Measurements from ENCODE around the gene SH2D3A. TPM values are rescaled to one million over a fixed set of nuclear protein-coding genes. Genes with fewer than 3 reads are reported as not detected.
A peak's percentile ranks its signal among the peaks of the same experiment; 100 is the strongest.
"Not testable (repeated sequence)": the region's sequence is repeated elsewhere in the genome, so short reads cannot be mapped to it uniquely, and the experiment has no call there.

Gene SH2D3A
- total and polyA plus RNA-seq, 2 donors: 5.5 to 11.4 TPM

GRCh38 chr19:6776045-6776444, 8.8 kb upstream of the SH2D3A start:
- H3K36me3 ChIP-seq (ENCODE audit: insufficient read depth); H3K4me3 ChIP-seq (ENCODE audit: low read depth, low read length); H3K27ac ChIP-seq (ENCODE audit: low read depth); H3K4me1 ChIP-seq (ENCODE audit: insufficient read depth); DNase-seq (ENCODE audit: extremely low spot score): not testable (repeated sequence)

- Histone ChIP-seq H3K36me3 (ENCODE audit: insufficient read depth) (no peaks in the 10 kb centered on the region), H3K4me3 (ENCODE audit: low read depth, low read length) (no peak overlapping the region), H3K27ac (ENCODE audit: low read depth) (no peak overlapping the region), H3K4me1 (ENCODE audit: insufficient read depth) (no peaks in the 10 kb centered on the region)
- no peak for DNase-seq (ENCODE audit: extremely low spot score)
- WGBS: 72% methylated on average over 11 of the region's 11 CpGs
Observed at GRCh38 chr19:6774821-6775707, 7.8 kb upstream of the SH2D3A start.

DNA sequence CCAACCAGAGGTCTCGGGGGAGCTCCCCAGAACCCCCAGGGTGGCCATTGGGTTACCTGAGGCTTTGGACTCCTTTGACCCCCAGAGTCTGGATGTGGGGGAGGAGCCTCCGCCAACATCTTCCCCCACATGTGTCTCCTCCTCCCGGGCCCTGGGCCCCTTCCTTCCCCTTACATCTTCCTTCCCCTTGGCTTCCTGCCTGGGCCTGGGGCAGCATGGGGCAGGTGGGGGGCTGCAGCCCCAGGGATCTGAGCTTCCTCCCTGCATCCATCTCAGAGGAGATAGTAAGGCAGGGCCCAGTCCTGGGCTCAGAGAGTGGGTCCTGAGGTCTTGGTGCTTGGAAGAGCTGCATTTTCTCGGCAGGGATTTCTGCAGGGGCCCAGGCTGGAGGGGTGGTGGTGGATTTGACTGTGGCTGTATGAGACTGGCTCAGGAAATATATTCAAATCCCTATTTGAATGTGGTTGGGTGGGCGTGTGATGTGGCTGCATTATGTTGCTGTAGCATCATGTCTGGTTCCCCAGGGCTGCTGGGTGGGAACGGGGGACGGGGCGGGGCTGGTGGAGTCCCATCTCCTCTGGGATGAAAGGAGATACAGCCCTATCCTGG, 6.2 kb upstream of the SH2D3A start:
- DNase-seq (ENCODE audit: extremely low spot score): no peak
- no peaks in the 10 kb centered on the region for H3K36me3 ChIP-seq (ENCODE audit: insufficient read depth)
- peak overlapping the region; percentile 39 for H3K4me3 ChIP-seq (ENCODE audit: low read depth, low read length)
- H3K4me1 ChIP-seq (ENCODE audit: insufficient read depth): no peaks in the 10 kb centered on the region
- no peak overlapping the region for H3K27ac ChIP-seq (ENCODE audit: low read depth)
- WGBS: 43% methylated on average over 8 of the region's 8 CpGs

DNA sequence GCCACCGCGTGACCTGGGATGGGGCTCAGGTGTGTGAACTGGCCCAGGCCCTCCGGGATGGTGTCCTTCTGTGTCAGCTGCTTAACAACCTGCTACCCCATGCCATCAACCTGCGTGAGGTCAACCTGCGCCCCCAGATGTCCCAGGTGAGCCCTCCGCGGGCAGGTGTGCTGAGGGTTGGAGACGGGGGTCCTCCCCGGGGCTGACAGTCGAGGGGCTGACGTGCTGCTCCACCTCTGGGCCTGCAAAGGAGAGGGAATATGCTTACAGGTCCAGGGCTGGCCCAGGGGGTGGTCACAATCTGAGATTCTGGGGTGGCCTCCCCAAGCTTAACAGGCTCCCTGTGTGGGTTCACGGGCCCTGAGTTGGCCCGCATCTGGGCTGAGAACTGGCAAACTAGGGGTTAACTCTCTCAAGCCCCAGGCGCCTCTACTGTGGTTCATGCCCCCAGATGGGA, 5.7 kb upstream of the SH2D3A start:
- no peaks in the 10 kb centered on the region for H3K4me1 ChIP-seq (ENCODE audit: insufficient read depth)
- no peaks in the 10 kb centered on the region for H3K36me3 ChIP-seq (ENCODE audit: insufficient read depth)
- peak overlapping the region; percentile 39 for H3K4me3 ChIP-seq (ENCODE audit: low read depth, low read length)
- DNase-seq (ENCODE audit: extremely low spot score): no peak
- H3K27ac ChIP-seq (ENCODE audit: low read depth): peak overlapping the region; percentile 35
- 59% methylated on average over 14 of the region's 14 CpGs for WGBS

GRCh38 chr19:6772028-6772865, 5.0 kb upstream of the SH2D3A start, which contains the start of gene VAV1:
TSS of gene VAV1 (plus strand) at chr19:6772708. CDS start at chr19:6772808, 100 bp downstream.
- WGBS: 50% methylated on average over 25 of the region's 25 CpGs

GRCh38 chr19:6771648-6772027, 4.4 kb upstream of the SH2D3A start:
- not testable (repeated sequence) for H3K4me1 ChIP-seq (ENCODE audit: insufficient read depth); H3K27ac ChIP-seq (ENCODE audit: low read depth); H3K36me3 ChIP-seq (ENCODE audit: insufficient read depth); H3K4me3 ChIP-seq (ENCODE audit: low read depth, low read length); DNase-seq (ENCODE audit: extremely low spot score)
- WGBS: 86% methylated on average over 7 of the region's 7 CpGs

More at GRCh38 chr19:6772028-6772865, 5.0 kb upstream of the SH2D3A start, which contains the start of gene VAV1:
- Histone ChIP-seq H3K4me1 (ENCODE audit: insufficient read depth) (no peaks in the 10 kb centered on the region), H3K4me3 (ENCODE audit: low read depth, low read length) (peak within 1 kb of the TSS; percentile 39), H3K36me3 (ENCODE audit: insufficient read depth) (no peaks in the 10 kb centered on the region), H3K27ac (ENCODE audit: low read depth) (peak within 1 kb of the TSS; percentile 35)
- DNase-seq (ENCODE audit: extremely low spot score): no peak

GRCh38 chr19:6769006-6769619, 1.9 kb upstream of the SH2D3A start:
- DNase-seq (ENCODE audit: extremely low spot score): no peak
- Histone ChIP-seq H3K4me3 (ENCODE audit: low read depth, low read length) (no peak overlapping the region), H3K4me1 (ENCODE audit: insufficient read depth) (no peaks in the 10 kb centered on the region)

DNA sequence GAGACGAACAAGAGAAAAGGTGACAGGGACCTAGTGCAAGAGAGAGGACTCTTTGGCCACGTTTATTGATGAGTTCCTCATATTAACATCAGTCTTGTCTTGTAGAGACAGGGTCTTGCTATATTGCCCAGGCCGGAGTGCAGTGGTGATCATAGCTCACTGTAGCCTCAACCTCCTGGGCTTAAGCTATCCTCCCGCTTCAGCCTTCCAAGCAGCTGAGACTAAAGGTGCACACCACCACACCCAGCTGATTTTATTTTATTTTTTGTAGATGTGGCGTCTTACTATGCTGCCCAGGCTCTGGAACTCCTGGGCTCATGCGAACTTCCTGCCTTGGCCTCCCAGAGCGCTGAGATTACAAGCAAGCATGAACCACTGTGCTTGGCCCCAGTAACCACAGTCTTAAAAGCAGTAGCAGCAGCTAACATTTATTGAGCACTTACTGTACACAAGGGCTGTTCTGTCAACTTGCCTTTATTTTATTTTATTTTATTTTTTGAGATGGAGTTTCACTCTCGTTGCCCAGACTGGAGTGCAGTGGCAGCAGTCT, 1.1 kb upstream of the SH2D3A start:
- H3K27ac ChIP-seq (ENCODE audit: low read depth): no peak overlapping the region
- no peak for DNase-seq (ENCODE audit: extremely low spot score)
- H3K4me3 ChIP-seq (ENCODE audit: low read depth, low read length): no peak overlapping the region
- H3K4me1 ChIP-seq (ENCODE audit: insufficient read depth): no peaks in the 10 kb centered on the region
- no peaks in the 10 kb centered on the region for H3K36me3 ChIP-seq (ENCODE audit: insufficient read depth)
- WGBS: 58% methylated on average over 8 of the region's 8 CpGs

More at GRCh38 chr19:6769006-6769619, 1.9 kb upstream of the SH2D3A start:
- no peak overlapping the region for H3K27ac ChIP-seq (ENCODE audit: low read depth)
- WGBS: 60% methylated on average over 11 of the region's 11 CpGs
- no peaks in the 10 kb centered on the region for H3K36me3 ChIP-seq (ENCODE audit: insufficient read depth)

DNA sequence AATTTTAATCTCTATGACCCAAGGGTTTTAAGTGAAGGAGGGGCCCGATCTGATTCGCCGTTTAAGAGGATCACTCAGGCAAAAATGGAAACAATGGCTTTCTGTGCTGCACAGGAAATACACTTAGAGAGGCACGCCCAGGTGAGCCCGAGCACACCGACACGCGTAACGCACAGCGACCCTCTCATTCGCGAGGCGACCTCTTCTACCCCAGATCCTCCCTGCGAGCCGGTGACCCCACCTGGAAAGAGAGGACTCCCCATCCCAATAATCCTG, 216 bp downstream of the SH2D3A start:
- 4% methylated on average over 15 of the region's 15 CpGs for WGBS
- Histone ChIP-seq H3K4me1 (ENCODE audit: insufficient read depth) (no peaks in the 10 kb centered on the region), H3K36me3 (ENCODE audit: insufficient read depth) (no peaks in the 10 kb centered on the region), H3K27ac (ENCODE audit: low read depth) (peak overlapping the region; percentile 7), H3K4me3 (ENCODE audit: low read depth, low read length) (peak overlapping the region; percentile 30)
- no peak for DNase-seq (ENCODE audit: extremely low spot score)

DNA sequence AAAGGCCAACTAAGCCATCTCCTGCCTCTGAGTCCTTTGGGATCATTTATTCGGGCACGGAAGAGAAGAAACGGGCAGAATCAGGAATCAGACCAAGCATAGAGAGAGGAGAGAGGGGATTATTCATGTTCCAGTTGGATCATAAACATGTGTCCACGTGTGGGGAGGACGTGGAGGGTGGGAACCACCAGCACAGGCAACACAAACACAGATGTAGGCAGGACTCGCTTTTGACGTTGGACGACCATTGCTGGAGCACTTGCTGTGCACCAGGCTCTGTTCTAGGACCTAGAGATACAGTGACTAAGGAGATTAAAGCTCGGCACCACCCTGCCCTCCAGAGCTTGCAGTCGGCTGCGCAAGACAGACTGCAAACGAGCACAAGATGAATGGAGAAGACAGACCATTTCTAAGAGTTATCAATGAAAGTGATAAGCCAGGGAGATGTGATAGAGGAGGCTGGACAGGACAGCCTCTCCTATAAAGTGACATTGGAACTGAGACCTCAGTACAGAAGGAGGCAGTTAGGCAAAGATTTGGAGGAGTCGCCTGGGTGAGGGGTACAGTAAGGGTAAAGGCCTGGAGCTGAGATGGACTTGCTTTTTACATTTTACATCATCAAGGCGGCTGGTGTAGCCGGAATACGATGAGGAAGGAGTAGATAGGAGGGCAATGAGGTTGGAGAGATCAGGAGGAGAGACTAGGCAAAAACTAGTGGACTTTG, 716 bp downstream of the SH2D3A start:
- 23% methylated on average over 16 of the region's 16 CpGs for WGBS

GRCh38 chr19:6765738-6766356, 1.4 kb downstream of the SH2D3A start:
- peak; percentile 81 for DNase-seq (ENCODE audit: extremely low spot score)
- Histone ChIP-seq H3K4me1 (ENCODE audit: insufficient read depth) (no peaks in the 10 kb centered on the region), H3K4me3 (ENCODE audit: low read depth, low read length) (no peak overlapping the region), H3K36me3 (ENCODE audit: insufficient read depth) (no peaks in the 10 kb centered on the region), H3K27ac (ENCODE audit: low read depth) (no peak overlapping the region)
- WGBS: 26% methylated on average over 8 of the region's 8 CpGs

More for the DNA sequence above, 716 bp downstream of the SH2D3A start:
- Histone ChIP-seq H3K4me3 (ENCODE audit: low read depth, low read length) (peak overlapping the region; percentile 14), H3K36me3 (ENCODE audit: insufficient read depth) (no peaks in the 10 kb centered on the region), H3K4me1 (ENCODE audit: insufficient read depth) (no peaks in the 10 kb centered on the region), H3K27ac (ENCODE audit: low read depth) (peak overlapping the region; percentile 7)
- DNase-seq (ENCODE audit: extremely low spot score): no peak

DNA sequence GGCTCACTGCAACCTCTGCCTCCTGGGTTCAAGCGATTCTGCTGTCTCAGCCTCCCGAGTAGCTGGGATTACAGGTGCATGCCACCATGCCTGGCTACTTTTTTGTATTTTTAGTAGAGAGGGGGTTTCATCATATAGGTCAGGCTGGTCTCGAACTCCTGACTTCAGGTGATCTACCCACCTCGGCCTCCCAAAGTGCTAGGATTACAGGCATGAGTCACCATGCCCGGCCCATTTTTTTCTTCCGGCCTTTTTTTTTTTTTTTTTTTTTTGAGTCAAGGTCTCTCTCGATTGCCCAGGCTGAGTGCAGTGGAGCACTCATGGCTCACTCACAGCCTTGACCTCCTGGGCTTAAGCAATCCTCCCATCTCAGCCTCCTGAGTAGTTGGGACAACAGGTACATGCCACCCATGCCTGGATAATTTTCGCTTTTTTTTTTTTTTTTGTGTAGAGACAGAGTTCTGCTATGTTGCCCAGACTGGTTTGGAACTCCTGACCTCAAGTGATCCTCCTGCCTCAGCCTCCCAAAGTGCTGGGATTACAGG, 4.9 kb downstream of the SH2D3A start:
- DNase-seq (ENCODE audit: extremely low spot score); H3K36me3 ChIP-seq (ENCODE audit: insufficient read depth); H3K4me1 ChIP-seq (ENCODE audit: insufficient read depth); H3K4me3 ChIP-seq (ENCODE audit: low read depth, low read length); H3K27ac ChIP-seq (ENCODE audit: low read depth): not testable (repeated sequence)
- 83% methylated on average over 8 of the region's 8 CpGs for WGBS
